NCI-H2029 treated with DMSO at 0.1 percent for 48 hours (cell line): ENCODE measurements around the gene NAV2.
A peak's percentile ranks its signal among the peaks of the same experiment; 100 is the strongest.
"Not testable (repeated sequence)": the region's sequence is repeated elsewhere in the genome, so short reads cannot be mapped to it uniquely, and the experiment has no call there.

ENCODE experiments used
- DNase-seq: peaks from one replicate; lab custom pipeline; 2025; lab: John Stamatoyannopoulos, UW

Gene NAV2

DNA sequence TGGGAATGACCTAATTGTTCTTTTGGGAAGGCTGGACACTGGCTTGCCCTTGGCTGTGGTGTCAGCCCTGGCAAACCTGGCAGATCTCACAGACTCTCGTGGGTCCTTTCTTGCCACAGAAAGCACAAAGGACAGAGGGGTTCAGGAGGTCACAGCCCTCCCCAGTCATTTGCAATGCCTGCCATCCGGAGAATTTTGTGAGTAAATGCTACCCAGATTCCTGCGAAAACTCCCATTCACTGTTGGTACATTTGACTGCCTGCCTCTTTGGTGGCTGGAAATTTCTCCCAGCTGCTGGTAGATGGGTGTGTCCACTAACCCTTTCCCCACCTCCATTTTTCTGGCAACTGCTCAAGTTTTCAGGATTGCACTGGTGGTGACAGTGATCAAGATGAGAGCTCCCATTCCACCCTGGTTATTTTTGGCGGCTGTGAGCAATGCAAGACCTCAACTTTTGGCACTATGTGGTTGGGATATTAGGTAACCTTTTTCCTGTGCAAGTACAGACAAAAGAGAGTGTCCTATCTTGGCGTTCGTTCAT is 155.7 kb downstream of the NAV2 start:
- DNase-seq = peak; percentile 80

DNA sequence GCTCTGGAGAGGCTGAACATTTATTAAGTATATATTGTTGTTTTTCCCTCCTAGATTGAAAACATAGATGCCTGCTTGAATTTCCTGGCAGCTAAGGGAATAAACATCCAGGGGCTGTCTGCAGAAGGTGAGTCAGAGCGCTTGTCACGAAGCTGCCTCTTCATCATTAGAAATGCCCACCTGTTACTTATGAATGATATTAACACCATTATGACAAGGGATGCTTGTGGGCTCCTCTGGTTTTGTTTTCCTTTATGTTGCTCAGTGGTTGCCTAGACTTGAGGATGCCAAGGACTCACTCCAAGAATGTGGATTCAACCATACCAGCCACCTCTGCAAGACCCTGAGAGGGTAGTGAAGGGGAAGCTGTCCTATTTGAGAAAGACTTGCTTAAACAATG is 156.2 kb downstream of the NAV2 start:
- DNase-seq = no peak

DNA sequence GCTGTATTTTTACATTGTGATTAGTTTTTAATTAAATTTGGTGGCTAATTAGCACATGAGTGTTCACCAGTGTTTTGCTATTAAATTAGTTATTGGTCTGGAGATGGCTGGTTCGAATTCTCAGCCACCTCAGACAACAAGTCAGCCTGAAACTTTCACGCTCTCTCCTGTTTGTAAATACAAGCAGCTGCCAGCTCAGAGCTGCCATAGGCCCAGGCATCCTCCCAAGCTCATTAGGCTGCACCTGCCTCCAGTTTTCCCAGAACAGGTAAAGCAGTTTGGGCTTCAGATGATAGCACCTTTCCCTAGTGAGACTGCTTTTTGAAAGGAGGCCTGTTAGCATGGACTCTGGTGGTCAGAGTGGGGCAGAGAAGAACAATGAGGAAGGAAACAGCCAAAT is 156.8 kb downstream of the NAV2 start:
- DNase-seq = peak; percentile 47

DNA sequence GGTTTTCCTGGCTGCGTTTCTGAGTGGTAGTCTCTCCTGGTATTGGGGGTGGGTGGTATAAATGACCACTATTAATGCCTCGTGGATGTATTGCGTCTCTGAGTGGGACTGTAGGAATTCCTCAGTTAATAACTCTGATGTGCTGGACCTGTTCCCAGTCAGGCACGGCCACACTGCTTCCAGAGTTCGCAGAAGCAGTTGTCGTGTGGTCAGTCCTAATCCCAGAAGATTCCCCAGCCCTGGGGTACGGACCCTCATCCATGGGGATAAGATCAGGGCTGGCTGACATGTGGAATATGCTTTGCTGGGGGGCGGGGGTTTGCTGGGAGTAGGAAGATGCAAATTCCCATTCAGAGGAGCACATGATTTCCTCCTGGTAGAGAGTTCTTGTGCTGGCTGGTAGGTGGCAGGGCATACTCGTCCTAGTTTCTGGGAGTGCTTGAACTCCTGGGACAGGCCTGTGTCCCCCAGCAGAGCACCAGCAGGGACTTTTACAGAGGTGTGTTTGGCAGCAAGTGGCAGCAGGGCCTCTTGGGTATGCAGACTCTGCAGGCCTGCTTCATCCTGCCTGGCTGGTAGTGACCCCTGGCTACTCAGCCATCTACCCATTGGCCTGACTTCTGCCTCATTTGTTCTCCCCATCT is 157.4 kb downstream of the NAV2 start:
- no peak for DNase-seq

DNA sequence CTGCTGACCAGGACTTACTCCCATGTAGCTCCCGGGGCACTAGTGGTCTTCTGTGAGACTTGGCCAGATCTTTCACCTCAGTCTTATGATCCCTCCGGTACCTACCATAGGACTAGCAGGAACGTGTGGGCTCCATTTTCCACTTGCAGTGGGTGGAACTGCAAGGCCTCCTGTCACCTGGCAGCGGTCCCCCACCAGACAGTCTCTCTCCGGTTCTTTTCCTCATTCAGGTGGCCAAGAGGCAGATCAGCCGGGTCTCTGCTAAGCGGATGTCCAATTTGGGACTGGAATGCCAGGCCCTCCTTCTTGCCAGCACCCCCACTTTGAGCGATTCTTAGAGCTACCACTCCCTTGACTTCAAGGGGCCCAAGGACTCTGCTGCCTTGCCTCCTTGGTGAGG is 158.9 kb downstream of the NAV2 start:
- DNase-seq = no peak

DNA sequence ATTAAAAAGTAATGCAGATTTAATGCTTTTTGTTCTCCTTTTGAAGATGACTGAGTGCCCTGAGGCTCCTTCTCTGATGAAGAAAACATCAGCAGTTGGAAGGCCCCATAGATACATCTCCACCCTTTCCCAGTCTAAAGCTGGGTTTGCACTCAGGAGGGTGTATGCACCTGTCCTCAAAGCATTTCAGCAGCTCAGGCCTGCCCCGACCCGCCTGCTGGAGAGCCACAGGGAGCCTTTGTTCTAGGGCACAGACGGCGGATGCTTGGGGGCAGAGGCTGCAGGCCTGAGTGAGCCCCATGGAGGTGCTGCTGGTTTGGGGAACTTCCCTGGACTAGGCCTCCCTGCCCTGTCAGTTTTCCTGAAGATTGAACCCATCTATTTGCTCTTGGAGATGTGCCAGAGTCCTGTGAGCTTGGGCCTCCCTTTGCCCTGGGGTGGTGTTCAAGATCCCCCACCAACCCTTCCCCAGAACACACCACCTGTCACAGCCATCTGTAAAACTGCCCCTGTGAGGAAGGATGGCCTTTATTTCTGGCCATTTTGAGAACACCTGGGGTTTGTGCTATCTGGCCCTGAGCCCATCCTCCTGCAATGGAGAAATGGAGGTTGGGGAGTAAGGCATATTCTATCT is 160.0 kb downstream of the NAV2 start:
- no peak for DNase-seq

DNA sequence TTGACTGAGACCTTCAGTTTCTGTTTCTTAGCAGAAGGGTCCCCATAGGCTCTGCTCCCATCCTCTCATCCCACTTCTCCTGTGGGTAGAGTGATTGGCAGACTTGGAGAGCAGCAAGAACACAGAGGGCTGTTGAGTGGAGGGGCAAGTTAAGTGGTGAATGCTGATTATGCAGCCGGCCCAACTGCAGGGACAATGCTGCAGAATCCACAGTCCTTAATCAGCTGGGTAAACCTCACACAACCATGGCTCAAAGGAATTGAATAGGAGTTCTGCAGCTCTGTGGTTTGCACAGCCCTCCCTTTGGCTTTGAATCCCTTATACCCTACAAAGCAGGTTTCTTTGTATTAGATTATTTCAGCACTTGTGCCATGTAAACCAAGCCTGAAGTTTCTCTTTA is 161.1 kb downstream of the NAV2 start:
- peak; percentile 59 for DNase-seq

DNA sequence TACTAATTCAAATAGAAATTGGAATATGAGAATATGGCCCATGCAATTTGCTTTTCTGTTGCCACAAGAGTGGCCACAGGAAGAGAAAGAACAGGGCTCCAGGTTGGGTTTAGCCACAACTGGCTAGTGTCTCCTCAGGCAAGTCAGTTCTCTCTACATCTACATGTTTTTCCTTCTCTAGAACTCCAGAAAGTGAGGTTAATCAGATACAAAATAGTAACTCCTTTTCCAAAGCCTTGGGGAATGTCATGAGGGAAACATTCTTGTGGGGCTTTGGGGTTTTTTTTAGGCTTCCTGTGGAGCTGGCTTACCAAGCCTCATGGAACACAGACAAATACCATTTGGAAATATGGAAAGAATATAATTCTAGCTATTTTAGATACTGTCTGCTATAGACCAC is 161.6 kb downstream of the NAV2 start:
- DNase-seq = no peak

DNA sequence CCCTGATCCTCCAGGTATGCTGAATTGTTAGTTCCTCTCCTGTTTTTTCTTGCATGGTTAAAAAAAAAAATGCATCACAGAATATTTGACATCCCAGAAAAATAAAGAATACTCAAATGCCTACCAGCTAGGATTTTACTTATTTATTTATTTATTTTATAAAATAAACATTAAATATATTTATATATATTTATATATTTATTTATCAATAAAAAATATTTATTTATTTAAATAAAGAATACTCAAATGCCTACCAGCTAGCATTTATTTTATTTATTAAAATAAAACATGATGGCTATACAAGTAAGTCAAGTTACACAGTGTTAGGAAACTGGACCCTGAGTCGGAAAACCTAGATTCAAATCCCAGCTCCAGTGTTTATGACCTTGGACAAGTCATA is 164.1 kb downstream of the NAV2 start:
- no peak for DNase-seq

DNA sequence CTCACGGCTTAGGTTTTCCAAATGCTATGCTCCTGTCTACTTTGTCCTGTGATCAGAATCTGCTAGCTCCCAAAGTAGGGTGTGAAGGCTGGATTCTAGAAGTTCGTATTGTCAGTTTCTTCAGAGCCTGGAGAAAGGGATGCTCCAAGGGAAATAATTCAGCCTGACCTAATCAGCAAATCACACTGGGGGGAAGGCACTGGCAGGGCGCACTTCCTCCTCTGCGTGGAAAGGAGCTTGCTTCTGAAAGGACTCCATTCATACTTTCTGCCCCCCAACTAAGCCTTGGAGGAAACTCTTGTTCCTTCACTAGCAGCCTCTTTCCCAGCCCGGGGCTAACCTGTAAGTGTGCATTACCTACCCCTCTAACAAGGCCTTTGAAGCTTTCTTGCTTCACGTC is 165.9 kb downstream of the NAV2 start:
- no peak for DNase-seq

DNA sequence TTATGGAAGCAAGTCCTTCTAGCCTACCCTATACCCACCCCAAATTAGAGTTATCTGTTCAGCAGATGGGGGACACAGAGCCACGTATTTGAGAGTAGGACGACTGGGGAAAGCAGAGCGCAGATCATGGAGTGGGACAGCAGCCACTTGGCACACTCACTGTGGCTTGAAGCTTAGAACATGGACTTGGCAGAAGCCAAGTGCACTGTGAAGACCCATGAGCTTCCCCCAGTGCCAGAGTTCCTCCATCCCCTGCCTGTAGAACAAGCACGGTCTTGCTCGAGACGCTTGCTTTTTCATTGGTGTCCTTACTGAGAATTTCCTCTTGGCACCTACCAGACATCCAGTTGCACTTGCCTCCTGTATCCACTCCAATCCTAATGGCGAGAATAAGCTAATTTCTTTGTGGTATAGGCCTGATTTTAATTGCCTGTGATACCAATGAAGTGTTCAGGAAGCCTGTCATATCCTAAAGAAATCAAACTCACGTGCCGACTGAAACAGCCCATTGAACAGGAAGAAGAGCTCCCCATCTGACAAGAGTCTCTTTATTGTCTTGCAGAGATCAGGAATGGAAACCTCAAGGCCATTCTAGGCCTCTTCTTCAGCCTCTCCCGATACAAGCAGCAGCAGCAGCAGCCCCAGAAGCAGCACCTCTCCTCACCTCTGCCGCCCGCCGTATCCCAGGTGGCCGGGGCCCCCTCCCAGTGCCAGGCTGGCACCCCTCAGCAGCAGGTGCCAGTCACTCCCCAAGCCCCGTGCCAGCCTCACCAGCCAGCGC is 166.9 kb downstream of the NAV2 start:
- no peak for DNase-seq

DNA sequence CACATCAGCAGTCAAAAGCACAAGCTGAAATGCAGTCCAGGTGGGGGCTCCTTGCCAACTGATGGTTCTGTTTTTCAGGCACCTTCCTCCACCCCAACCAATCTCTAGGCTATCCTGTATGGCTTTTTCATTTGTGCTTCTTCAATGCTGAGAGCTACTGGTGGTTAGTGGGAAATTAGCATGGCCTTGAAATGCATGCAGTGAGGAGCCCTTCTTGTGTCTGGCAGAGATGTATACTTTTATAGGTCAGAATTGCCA is 167.4 kb downstream of the NAV2 start:
- no peak for DNase-seq

DNA sequence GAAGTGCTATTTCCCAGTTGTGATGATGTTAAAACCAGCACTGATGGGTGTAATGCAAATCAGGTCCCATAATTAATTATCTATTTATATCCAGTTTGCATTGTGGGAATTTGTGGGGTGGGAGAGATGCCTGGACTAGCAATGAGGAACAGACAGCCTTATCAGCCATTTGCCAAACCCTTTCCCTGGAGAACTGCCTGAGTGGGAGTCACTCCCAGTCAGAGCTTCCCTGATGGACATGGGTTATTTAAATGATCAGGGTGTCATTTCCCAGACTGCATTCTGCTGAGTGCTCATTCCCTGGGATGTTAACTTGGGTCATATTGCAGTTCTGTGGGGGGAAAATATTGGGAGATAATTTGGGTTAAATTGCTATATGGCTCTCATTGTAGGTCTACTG is 168.5 kb downstream of the NAV2 start:
- no peak for DNase-seq

DNA sequence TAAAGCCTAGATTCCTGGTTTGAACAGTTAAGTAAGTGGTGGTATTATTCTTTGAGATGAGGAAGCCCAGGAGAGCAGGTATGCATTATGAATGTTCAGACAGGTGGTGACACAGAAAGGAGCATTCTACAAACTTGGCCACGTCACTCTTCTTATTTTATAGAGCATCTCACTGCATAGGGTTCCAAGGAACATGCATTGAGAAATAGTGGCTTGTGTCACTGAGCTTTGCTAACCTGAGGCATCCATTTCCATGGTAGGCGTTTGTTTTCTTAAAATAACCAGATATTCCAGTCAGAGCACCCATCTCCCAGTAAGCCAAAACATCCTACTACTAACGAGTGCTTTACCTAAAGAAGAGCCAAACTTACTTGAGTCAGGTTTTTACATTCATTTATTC is 169.7 kb downstream of the NAV2 start:
- DNase-seq = no peak

DNA sequence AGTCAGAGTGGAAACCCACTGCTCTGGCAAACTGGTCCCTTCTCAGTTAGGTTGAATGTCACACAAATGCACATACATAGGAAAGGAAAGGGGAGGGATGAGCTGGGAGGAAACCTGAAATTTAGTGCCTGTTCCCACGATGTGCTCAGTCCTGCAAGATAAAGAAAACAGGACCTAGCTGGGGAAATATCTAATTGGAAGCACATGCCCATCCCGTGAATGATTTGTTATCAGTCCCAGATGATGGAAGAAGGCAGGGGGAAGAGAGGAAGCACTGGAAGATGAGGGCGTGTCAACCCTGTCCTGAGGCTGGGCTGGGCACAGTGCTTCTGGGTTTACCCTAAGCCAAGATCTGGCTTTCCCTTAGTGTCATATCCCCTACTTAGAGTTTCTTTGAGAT is 173.9 kb downstream of the NAV2 start:
- DNase-seq = no peak

DNA sequence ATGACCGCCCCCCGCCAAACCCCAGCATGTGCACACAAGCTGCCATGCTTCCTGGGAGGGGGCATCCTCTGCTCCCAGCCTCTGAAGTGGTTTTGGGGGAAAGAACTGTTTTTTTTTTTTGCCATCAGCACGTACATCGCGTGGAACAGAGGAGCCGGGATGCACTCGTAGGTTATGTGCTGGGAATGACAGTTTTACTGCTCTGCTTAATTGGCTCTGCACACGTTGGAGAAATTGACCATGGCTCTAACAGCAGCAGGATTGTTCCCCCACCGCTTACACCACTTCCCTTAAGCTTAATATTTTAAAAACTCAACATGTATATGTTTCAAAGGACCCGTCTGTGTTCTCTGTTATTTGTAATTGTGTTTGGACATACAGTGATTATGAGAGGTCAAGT is 175.2 kb downstream of the NAV2 start:
- no peak for DNase-seq

DNA sequence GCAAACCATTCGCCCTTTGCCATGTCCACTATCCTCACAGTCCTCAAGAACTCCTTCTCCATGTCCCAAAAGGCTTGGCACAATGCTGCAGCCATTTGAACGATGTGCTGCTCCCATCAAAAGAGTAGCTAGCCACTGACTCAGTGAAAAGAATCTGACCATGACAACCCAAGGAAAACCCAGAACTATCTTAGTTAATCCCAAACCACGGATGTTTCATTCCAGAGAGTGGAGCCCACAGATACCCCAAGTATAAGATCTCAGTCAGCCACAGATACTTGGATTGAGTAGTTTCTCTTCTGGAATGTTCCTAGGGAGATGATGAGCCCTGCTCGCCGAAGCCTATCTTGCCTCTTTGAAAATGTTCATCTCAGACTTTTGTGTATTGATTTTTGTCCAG is 176.9 kb downstream of the NAV2 start:
- no peak for DNase-seq

DNA sequence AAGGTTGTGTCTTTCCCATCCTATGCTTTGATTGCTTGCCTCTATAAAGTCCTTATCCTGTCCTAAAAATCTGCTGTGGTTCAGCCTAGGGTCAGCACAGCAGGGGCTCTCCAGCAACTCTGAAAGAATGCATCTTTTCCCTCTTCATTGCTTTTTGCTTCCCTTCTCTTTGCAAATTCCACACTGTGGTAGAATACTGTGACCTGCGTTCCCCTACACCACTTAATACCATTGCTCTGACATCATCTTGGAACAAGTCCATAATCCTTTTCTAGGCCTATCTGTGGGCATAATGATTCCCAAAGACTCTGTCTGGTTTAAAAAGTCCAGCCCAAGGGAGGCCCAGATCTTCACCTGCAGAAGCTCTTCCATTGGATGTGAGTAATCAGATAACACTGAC is 177.7 kb downstream of the NAV2 start:
- no peak for DNase-seq

DNA sequence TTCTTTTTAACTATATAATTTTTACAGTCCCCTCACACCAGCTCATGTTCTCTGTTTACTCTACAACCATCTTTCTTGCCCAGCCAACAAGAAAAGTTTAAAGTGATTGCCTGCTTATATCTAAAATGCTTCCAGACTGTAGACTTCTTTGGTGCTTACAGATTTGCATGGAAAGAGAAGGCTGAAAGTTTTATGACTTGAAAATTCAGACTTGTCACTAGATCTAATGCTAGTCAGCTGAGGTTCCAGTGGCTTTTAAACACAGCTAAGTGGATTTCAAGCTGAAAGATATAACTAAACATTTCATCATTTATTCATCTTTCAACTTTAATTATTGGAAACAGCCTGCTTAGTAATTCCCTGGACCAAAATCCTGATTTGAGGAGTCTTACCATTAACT is 178.4 kb downstream of the NAV2 start:
- no peak for DNase-seq

DNA sequence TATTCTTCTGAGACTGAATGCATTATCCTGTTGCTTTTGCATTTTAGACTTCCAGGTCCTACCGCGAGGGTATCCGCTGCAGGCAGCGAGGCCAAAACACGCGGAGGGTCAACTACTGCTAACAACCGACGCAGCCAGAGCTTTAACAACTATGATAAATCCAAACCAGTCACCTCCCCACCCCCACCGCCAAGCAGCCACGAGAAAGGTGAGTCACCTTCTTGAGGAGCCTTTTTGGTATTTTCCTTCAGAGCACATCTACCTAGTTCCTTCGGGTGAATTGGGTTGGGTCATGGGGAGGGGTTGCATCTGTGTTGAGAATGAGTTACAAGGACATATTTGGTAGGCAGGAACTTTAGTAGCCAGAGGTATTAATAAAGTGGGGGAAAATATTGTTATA is 179.8 kb downstream of the NAV2 start:
- no peak for DNase-seq

DNA sequence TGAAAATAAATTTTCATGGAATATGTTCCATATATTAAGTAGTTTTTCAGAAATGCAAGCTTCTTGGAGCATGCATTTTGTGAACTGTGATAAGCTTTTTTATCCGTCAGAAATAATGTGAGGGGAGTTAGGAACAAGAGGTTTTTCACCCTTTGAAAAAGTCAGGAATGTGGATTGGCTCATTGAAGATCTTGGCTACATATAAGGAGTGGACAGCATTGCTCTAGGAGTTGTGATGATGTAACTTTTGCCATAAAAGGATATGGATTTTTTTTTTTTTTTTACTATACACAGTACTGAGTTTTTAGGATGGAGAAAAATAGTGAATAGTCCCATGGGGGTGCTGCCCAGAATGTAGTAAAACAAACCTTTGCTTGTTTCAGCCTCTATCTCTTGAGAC is 180.2 kb downstream of the NAV2 start:
- no peak for DNase-seq

DNA sequence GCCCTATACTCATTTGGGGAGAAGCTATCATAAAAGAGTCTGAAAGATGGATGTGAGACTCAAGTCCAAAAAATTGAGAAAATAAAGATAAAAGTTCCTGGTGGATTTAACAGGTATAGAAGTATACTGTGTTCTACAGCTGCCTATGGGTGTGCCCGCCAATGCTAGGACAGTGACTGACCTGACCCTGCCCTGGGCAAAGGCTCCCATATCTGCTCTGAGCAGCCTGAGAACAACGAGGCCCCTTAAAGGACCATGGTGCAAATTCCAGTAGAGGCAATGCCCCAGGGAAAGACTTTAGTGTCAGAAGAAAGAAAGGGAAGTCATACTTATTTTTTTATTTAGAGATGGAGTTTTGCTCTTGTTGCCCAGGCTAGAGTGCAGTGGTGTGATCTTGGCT is 181.8 kb downstream of the NAV2 start:
- no peak for DNase-seq

DNA sequence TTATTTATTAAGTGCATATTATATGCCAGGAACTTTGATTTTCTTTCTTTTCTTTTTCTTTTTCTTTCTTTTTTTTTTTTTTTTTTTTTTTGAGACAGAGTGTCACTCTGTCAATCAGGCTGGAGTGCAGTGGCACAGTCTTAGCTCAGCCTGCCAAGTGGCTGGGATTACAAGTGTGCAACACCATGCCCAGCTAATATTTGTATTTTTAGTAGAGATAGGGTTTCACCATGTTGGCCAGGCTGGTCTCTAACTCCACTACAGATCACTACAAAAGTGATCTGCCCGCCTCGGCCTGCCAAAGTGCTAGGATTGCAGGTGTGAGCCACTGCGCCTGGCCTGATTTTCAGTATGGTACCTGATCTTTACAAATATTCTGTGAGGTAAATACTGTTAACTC is 182.4 kb downstream of the NAV2 start:
- not testable (repeated sequence) for DNase-seq

DNA sequence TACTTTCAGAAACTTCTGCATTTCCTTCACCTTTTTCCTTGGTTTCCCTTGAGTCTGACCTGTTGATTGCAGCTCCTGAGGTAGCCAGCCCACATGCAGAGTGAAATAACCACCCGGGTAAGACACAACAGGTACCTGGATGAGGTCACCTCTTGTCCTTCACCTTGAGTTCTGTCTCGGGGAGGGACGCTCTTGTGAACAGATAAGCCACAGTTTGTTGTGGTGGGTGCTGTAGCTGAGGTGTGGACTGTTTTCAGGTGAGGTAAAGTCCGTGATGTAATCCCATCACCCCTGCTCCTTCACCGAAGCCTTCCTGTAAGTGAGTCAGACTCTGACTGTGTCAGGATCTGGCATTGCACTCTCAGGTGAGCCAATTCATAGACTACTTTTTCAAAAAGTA is 183.1 kb downstream of the NAV2 start:
- no peak for DNase-seq
